HEK293 (cell line): ENCODE measurements around the gene SRC.

Experiments used
- CTCF ChIA-PET: fragments of 350-600 bp; formaldehyde crosslinking; extraction: SDS; loops from one replicate; lab custom pipeline; 2021; ENCODE audit warnings: antibody characterized with exemption; lab: Yijun Ruan, JAX
- POLR2A ChIA-PET: fragments of 300-600 bp; formaldehyde crosslinking; extraction: SDS; loops from one replicate; lab custom pipeline; 2020; ENCODE audit warnings: antibody characterized with exemption, inconsistent platforms; lab: Yijun Ruan, JAX
- H3K27ac ChIP-seq: fragments of 200-500 bp; sonication (Bioruptor generic); 2 replicates; pipeline ENCODE4 v1.5.1; 2014; ENCODE audit warnings: low read depth, low read length, control low read depth, inconsistent platforms; ENCODE audit errors: extremely low read depth
- H3K36me3 ChIP-seq, 2 experiments: fragments of 200-500 bp in 1 of 2; sonication (Bioruptor generic) in 1 of 2; 1 replicate in 1 of 2; 2 replicates in 1 of 2; pipeline ENCODE4 v1.5.1; 2014 to 2017; ENCODE audit warnings: inconsistent platforms in 2 of 2, low read length in 2 of 2; ENCODE audit not compliant: control insufficient read depth in 2 of 2, insufficient read depth in 1 of 2
- H3K4me1 ChIP-seq: fragments of 200-500 bp; sonication (Bioruptor generic); 2 replicates; pipeline ENCODE4 v1.5.1; 2014; ENCODE audit warnings: mild to moderate bottlenecking, low read length, inconsistent platforms; ENCODE audit not compliant: control insufficient read depth, insufficient read depth
- H3K4me3 ChIP-seq: 2 replicates; pipeline ENCODE4 v1.5.1; 2011; ENCODE audit warnings: low read depth, mild to moderate bottlenecking, control low read depth, low read length, moderate library complexity
- H3K9me3 ChIP-seq: fragments of 200-500 bp; sonication (Bioruptor generic); 2 replicates; pipeline ENCODE4 v1.5.1; 2014; ENCODE audit warnings: low read depth, low read length, inconsistent platforms; ENCODE audit not compliant: control insufficient read depth, insufficient read depth
- BCL11A ChIP-seq: fragments of 450-650 bp; formaldehyde crosslinking; IDR thresholded peaks from 2 replicates; pipeline ENCODE4 v1.5.1; 2016; ENCODE audit warnings: low read depth, missing biosample characterization, missing genetic modification characterization
- EGR2 ChIP-seq: fragments of 450-650 bp; formaldehyde crosslinking; IDR thresholded peaks from 2 replicates; pipeline ENCODE4 v1.5.1; 2016; ENCODE audit warnings: low read depth, missing biosample characterization, missing genetic modification characterization
- KLF17 ChIP-seq: fragments of 450-650 bp; formaldehyde crosslinking; IDR thresholded peaks from 2 replicates; pipeline ENCODE4 v1.5.1; 2016; ENCODE audit warnings: missing biosample characterization, missing genetic modification characterization
- ZBTB1 ChIP-seq: fragments of 450-650 bp; formaldehyde crosslinking; IDR thresholded peaks from 2 replicates; pipeline ENCODE4 v1.5.1; 2016; ENCODE audit warnings: missing biosample characterization, missing genetic modification characterization
- ZBTB20 ChIP-seq: fragments of 450-650 bp; formaldehyde crosslinking; IDR thresholded peaks from 2 replicates; pipeline ENCODE4 v1.5.1; 2016; ENCODE audit warnings: missing biosample characterization, missing genetic modification characterization
- ZBTB8A ChIP-seq: fragments of 450-650 bp; formaldehyde crosslinking; IDR thresholded peaks from 2 replicates; pipeline ENCODE4 v1.5.1; 2016; ENCODE audit warnings: missing biosample characterization, missing genetic modification characterization
- ZNF146 ChIP-seq: fragments of 450-650 bp; formaldehyde crosslinking; IDR thresholded peaks from 2 replicates; pipeline ENCODE4 v1.5.1; 2016; ENCODE audit warnings: missing biosample characterization, missing genetic modification characterization
- ZNF155 ChIP-seq: fragments of 450-650 bp; formaldehyde crosslinking; IDR thresholded peaks from 2 replicates; pipeline ENCODE4 v1.5.1; 2016; ENCODE audit warnings: missing biosample characterization, missing genetic modification characterization
- ZNF366 ChIP-seq: fragments of 450-650 bp; formaldehyde crosslinking; conservative IDR thresholded peaks from 2 replicates; pipeline ENCODE4 v1.5.1; 2016; ENCODE audit warnings: missing biosample characterization, missing genetic modification characterization
- ZNF433 ChIP-seq: fragments of 450-650 bp; formaldehyde crosslinking; IDR thresholded peaks from 2 replicates; pipeline ENCODE4 v1.5.1; 2016; ENCODE audit warnings: missing biosample characterization, missing genetic modification characterization, low read depth
- ZNF510 ChIP-seq: fragments of 450-650 bp; formaldehyde crosslinking; IDR thresholded peaks from 2 replicates; pipeline ENCODE4 v1.5.1; 2018; ENCODE audit warnings: mild to moderate bottlenecking, missing genetic modification characterization, missing biosample characterization; ENCODE audit not compliant: insufficient replicate concordance
- ZNF600 ChIP-seq: fragments of 450-650 bp; formaldehyde crosslinking; IDR thresholded peaks from 2 replicates; pipeline ENCODE4 v1.5.1; 2016; ENCODE audit warnings: missing biosample characterization, missing genetic modification characterization
- ZNF629 ChIP-seq: fragments of 450-650 bp; formaldehyde crosslinking; IDR thresholded peaks from 2 replicates; pipeline ENCODE4 v1.5.1; 2017; ENCODE audit warnings: missing biosample characterization, missing genetic modification characterization
- ZNF777 ChIP-seq: fragments of 450-650 bp; formaldehyde crosslinking; IDR thresholded peaks from 2 replicates; pipeline ENCODE4 v1.5.1; 2017; ENCODE audit warnings: missing biosample characterization, missing genetic modification characterization, borderline replicate concordance
- ZNF791 ChIP-seq: fragments of 450-650 bp; formaldehyde crosslinking; IDR thresholded peaks from 2 replicates; pipeline ENCODE4 v1.5.1; 2016; ENCODE audit warnings: missing biosample characterization, missing genetic modification characterization
- ZSCAN4 ChIP-seq: fragments of 450-650 bp; formaldehyde crosslinking; IDR thresholded peaks from 2 replicates; pipeline ENCODE4 v1.5.1; 2017; ENCODE audit warnings: missing biosample characterization, missing genetic modification characterization
- ZSCAN5A ChIP-seq: fragments of 450-650 bp; formaldehyde crosslinking; IDR thresholded peaks from 2 replicates; pipeline ENCODE4 v1.5.1; 2016; ENCODE audit warnings: missing biosample characterization, missing genetic modification characterization

SRC gene

GRCh38 chr20:37310951-37311350 is 35.0 kb upstream of the SRC start:
- H3K9me3 ChIP-seq: no peaks in the 10 kb centered on the region
- peaks cover 0 to 45% of the 10 kb centered on the region in 2 experiments; a peak in 2 of 3 replicates for H3K36me3 ChIP-seq
- ChIA-PET POLR2A (interaction anchor here (0.6 kb wide), 1 partner anchor 465 kb away, joined by 3 read pairs; no protein-coding TSS in a partner anchor), CTCF (no interaction called here)
- H3K27ac ChIP-seq: no peak overlapping the region
- TF ChIP-seq ZNF600 (tag by site-specific recombination): no peak
- H3K4me3 ChIP-seq: no peak overlapping the region
- peaks cover 4% of the 10 kb centered on the region; the same call in 1 of the 2 replicates for H3K4me1 ChIP-seq

- no peak overlapping the region for H3K4me3 ChIP-seq
- no peaks in the 10 kb centered on the region for H3K9me3 ChIP-seq
- no peak overlapping the region for H3K27ac ChIP-seq
- CTCF ChIA-PET: no interaction called here
- TF ChIP-seq ZSCAN5A (tag by site-specific recombination): no peak
- no peak for TF ChIP-seq ZNF510
- TF ChIP-seq ZBTB1 (tag by site-specific recombination): no peak
- no peak for TF ChIP-seq ZNF155 (tag by site-specific recombination)
- TF ChIP-seq ZNF366: no peak
- TF ChIP-seq ZBTB8A (tag by site-specific recombination): no peak
- no peak for TF ChIP-seq ZNF777 (tag by site-specific recombination)
- TF ChIP-seq ZNF791 (tag by site-specific recombination): no peak
- POLR2A ChIA-PET: interaction anchor here (1.1 kb wide), 1 partner anchor 23 kb away, joined by 4 read pairs; the partner anchor contains the start of gene MANBAL
- H3K4me1 ChIP-seq: peaks cover 4% of the 10 kb centered on the region; the same call in 1 of the 2 replicates
- H3K36me3 ChIP-seq: peaks cover 0 to 51% of the 10 kb centered on the region in 2 experiments; a peak in 2 of 3 replicates
Observed at GRCh38 chr20:37311710-37312355, 34.1 kb upstream of the SRC start.

GRCh38 chr20:37313546-37314091 is 32.3 kb upstream of the SRC start:
- Histone ChIP-seq H3K36me3 (peaks cover 0 to 56% of the 10 kb centered on the region in 2 experiments; a peak in 2 of 3 replicates), H3K9me3 (no peaks in the 10 kb centered on the region), H3K4me1 (peaks cover 4% of the 10 kb centered on the region; the same call in 1 of the 2 replicates), H3K4me3 (no peak overlapping the region), H3K27ac (no peak overlapping the region)
- POLR2A ChIA-PET: interaction anchor here (0.6 kb wide), 1 partner anchor 14 kb away, joined by 3 read pairs; no protein-coding TSS in a partner anchor
- TF ChIP-seq BCL11A (tag by site-specific recombination) (no peak), ZNF146 (no peak), ZNF433 (no peak), EGR2 (peak; percentile 20; the same call in 1 of the 2 replicates), ZNF629 (tag by site-specific recombination) (no peak), ZBTB20 (tag by site-specific recombination) (no peak), ZSCAN4 (tag by site-specific recombination) (no peak), KLF17 (tag by site-specific recombination) (no peak)
- CTCF ChIA-PET: interaction anchor here (1.4 kb wide), 1 partner anchor 44 kb away, joined by 3 read pairs; no protein-coding TSS in a partner anchor
